ENCODE measurements around the gene ZNF680.

GRCh38 chr7:64581391-64581790 lies 18.5 kb upstream of the ZNF680 start:
- TF ChIP-seq EZH2phosphoT487 (IDR thresholded peaks at IDR 0.05; ENCODE audit: insufficient read depth, low read depth) (no peak), EZH2 (IDR thresholded peaks at IDR 0.05; ENCODE audit: insufficient read depth, poor library complexity, severe bottlenecking) (no peak)

Data from GM23248 (cell line).